Measurements from ENCODE around the gene HABP2. TPM values are rescaled to one million over a fixed set of nuclear protein-coding genes. Genes with fewer than 3 reads are reported as not detected.

The HABP2 gene
- total RNA-seq, 1 experiment from 2014 or later: not detected

DNA sequence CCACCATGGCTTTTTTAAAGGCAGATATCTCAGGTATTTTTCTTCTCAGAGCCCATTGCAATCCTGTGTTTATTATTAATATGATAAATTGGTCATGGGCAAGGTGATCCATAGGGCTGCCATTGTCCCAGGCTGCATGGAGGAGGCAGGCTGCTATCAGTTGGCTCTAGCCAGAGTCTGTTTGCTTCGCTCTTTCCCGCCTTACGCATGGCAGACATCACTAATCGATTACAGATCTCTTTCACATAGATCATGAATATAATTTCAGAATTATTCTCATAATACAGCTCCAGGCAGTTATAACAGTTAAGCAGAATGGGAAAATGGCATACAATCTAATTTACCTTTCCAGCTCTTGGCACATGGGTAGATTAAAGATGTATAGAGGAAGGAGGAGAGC lies 30.4 kb upstream of the HABP2 start:
- H3K9me2 ChIP-seq (replicated peaks; ENCODE audit: insufficient read depth, low read length): no peaks in the 10 kb centered on the region
- H3K4me3 ChIP-seq (ENCODE audit: low read length): no peak overlapping the region
- H4K20me1 ChIP-seq (ENCODE audit: insufficient read depth, low read depth, low read length): peaks cover 5% of the 10 kb centered on the region; the same call in 1 of the 2 replicates
- no peaks in the 10 kb centered on the region for H3K79me2 ChIP-seq (ENCODE audit: low read length)
- H3K27me3 ChIP-seq (ENCODE audit: low read length): no peaks in the 10 kb centered on the region
- no peaks in the 10 kb centered on the region for H3K9me3 ChIP-seq (ENCODE audit: low read length)
- no peak overlapping the region for H3K4me2 ChIP-seq (ENCODE audit: low read depth, low read length, poor library complexity, severe bottlenecking)
- DNase-seq: no peak
- H3K36me3 ChIP-seq (ENCODE audit: insufficient read depth, low read length): no peaks in the 10 kb centered on the region
- no peaks in the 10 kb centered on the region for H3K4me1 ChIP-seq (ENCODE audit: low read length)
- H3K27ac ChIP-seq (ENCODE audit: low read length): no peak overlapping the region
- H2AFZ ChIP-seq (ENCODE audit: low read length): no peak overlapping the region
- H3K9ac ChIP-seq (ENCODE audit: low read length): no peak overlapping the region

DNA sequence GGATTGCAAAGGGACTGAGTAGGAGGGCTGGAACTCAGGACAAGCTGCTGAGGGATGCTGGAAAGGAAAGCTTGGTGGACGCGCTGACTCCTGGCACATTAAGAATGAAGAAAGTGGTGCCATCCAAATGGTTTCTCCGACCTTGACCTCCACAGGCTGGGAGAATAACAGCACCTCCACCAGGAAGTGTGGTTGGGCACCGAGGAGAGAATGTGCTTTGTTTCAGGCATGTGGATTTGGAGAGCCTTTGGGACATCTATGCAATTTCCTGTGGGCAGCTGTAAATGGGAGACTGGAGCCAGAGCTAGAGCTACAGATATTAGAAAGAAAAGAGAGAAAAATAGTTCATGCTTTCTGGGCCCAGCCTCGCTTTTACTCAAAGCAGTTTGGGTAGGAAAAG lies 29.8 kb upstream of the HABP2 start:
- H3K9ac ChIP-seq (ENCODE audit: low read length): no peak overlapping the region
- no peaks in the 10 kb centered on the region for H3K9me3 ChIP-seq (ENCODE audit: low read length)
- H3K79me2 ChIP-seq (ENCODE audit: low read length): no peaks in the 10 kb centered on the region
- H3K4me1 ChIP-seq (ENCODE audit: low read length): no peaks in the 10 kb centered on the region
- H3K27me3 ChIP-seq (ENCODE audit: low read length): no peaks in the 10 kb centered on the region
- no peak overlapping the region for H3K4me2 ChIP-seq (ENCODE audit: low read depth, low read length, poor library complexity, severe bottlenecking)
- H3K9me2 ChIP-seq (replicated peaks; ENCODE audit: insufficient read depth, low read length): no peaks in the 10 kb centered on the region
- no peaks in the 10 kb centered on the region for H3K36me3 ChIP-seq (ENCODE audit: insufficient read depth, low read length)
- H2AFZ ChIP-seq (ENCODE audit: low read length): no peak overlapping the region
- no peak overlapping the region for H3K27ac ChIP-seq (ENCODE audit: low read length)
- DNase-seq: no peak
- H3K4me3 ChIP-seq (ENCODE audit: low read length): no peak overlapping the region
- H4K20me1 ChIP-seq (ENCODE audit: insufficient read depth, low read depth, low read length): peaks cover 5% of the 10 kb centered on the region; the same call in 1 of the 2 replicates

DNA sequence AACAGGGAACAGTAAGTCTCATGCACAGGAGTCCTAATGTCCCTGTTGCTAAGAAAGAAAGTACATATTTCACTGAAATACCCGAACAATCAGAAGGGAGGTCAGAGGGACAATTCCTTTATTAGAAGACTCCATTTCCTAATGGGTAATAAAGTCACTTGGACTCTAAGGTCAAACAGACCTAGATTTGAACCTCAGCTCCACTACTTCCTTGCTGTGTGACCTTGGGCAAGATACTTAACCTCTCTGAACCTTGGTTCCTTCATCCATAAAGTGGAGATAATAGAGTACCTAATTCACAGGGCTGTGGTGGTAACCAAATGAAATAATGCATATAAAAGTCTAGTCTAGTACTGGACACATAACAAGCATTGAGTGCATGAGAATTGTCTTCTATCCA lies 29.2 kb upstream of the HABP2 start:
- no peak overlapping the region for H3K9ac ChIP-seq (ENCODE audit: low read length)
- no peak for DNase-seq
- H3K9me3 ChIP-seq (ENCODE audit: low read length): no peaks in the 10 kb centered on the region
- H3K4me1 ChIP-seq (ENCODE audit: low read length): no peaks in the 10 kb centered on the region
- peaks cover 5% of the 10 kb centered on the region; the same call in 1 of the 2 replicates for H4K20me1 ChIP-seq (ENCODE audit: insufficient read depth, low read depth, low read length)
- H3K36me3 ChIP-seq (ENCODE audit: insufficient read depth, low read length): no peaks in the 10 kb centered on the region
- no peak overlapping the region for H3K4me2 ChIP-seq (ENCODE audit: low read depth, low read length, poor library complexity, severe bottlenecking)
- no peaks in the 10 kb centered on the region for H3K9me2 ChIP-seq (replicated peaks; ENCODE audit: insufficient read depth, low read length)
- no peaks in the 10 kb centered on the region for H3K79me2 ChIP-seq (ENCODE audit: low read length)
- no peak overlapping the region for H3K27ac ChIP-seq (ENCODE audit: low read length)
- no peak overlapping the region for H3K4me3 ChIP-seq (ENCODE audit: low read length)
- no peak overlapping the region for H2AFZ ChIP-seq (ENCODE audit: low read length)
- H3K27me3 ChIP-seq (ENCODE audit: low read length): no peaks in the 10 kb centered on the region

DNA sequence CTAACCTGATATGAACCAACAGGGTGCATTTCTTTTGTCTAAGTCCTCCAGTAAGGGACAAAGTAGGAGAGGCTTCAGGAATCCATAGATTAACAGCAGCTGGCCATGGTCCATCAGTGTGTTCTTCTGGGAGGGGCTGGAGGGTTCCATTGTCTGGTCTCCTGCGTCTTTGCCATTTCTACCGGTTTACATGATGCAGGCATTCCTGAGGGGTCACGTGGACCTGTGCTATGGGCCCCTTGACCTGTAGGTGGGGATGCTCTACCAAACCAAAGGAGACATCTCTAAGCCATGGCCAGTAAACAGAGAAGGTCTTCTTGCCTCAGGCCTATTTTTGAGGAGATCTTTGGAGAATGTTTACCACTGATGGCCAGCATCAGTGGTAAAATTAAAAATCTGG lies 28.7 kb upstream of the HABP2 start:
- DNase-seq: no peak
- Histone ChIP-seq H3K4me2 (ENCODE audit: low read depth, low read length, poor library complexity, severe bottlenecking) (no peak overlapping the region), H3K36me3 (ENCODE audit: insufficient read depth, low read length) (no peaks in the 10 kb centered on the region), H3K27me3 (ENCODE audit: low read length) (no peaks in the 10 kb centered on the region), H3K4me1 (ENCODE audit: low read length) (no peaks in the 10 kb centered on the region), H2AFZ (ENCODE audit: low read length) (no peak overlapping the region), H4K20me1 (ENCODE audit: insufficient read depth, low read depth, low read length) (peaks cover 5% of the 10 kb centered on the region; the same call in 1 of the 2 replicates), H3K9ac (ENCODE audit: low read length) (no peak overlapping the region), H3K79me2 (ENCODE audit: low read length) (no peaks in the 10 kb centered on the region), H3K9me2 (replicated peaks; ENCODE audit: insufficient read depth, low read length) (no peaks in the 10 kb centered on the region), H3K4me3 (ENCODE audit: low read length) (no peak overlapping the region), H3K27ac (ENCODE audit: low read length) (no peak overlapping the region), H3K9me3 (ENCODE audit: low read length) (no peaks in the 10 kb centered on the region)

DNA sequence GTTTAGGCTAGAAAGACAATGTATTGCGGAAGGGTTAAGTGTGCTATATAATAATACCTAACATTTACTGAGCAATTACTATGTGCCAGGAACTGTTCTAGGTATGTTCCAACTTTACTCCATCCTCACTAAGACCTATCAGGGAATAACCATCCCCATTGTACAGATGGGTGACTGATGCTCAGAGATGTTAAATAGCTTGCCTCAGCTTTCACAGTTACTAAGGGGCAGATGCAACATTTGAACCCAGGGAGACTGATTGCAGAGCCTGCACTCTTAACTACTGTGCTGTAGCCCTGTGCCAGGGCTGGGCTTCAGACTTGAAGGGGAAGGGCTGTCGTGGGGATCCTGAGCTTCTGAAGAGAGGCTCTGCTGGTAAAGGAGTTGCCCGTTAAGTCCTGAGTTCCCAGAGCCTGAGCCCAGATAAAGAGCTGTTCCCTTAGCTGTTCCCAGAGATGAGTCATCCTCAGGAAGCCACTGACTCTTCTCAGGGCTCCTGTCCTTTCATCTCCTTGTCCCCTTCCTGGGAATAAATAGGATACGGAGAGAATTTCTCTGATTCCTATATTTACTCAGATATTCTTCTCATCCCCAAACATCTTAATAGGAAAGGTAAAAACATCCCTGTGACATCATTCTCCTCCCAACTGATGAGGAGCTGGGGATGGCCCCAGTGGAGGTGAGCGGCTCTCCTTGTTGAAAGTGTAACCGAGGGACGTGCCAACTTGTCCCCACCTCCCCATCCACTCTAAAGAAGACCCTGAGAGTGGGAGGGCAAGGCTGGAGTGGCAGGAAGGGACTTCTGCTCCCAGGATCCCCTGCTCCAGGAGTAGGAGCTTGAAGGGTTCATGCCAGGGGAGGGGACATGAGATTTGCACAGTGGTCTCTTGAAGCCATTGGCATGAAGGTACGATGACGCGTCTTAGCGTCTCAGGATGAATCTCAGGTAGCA lies 28.0 kb upstream of the HABP2 start:
- no peaks in the 10 kb centered on the region for H3K4me1 ChIP-seq (ENCODE audit: low read length)
- no peak for DNase-seq
- peaks cover 5% of the 10 kb centered on the region; the same call in 1 of the 2 replicates for H4K20me1 ChIP-seq (ENCODE audit: insufficient read depth, low read depth, low read length)
- H3K9me2 ChIP-seq (replicated peaks; ENCODE audit: insufficient read depth, low read length): no peaks in the 10 kb centered on the region
- no peaks in the 10 kb centered on the region for H3K79me2 ChIP-seq (ENCODE audit: low read length)
- no peaks in the 10 kb centered on the region for H3K9me3 ChIP-seq (ENCODE audit: low read length)
- H3K4me2 ChIP-seq (ENCODE audit: low read depth, low read length, poor library complexity, severe bottlenecking): no peak overlapping the region
- no peak overlapping the region for H3K27ac ChIP-seq (ENCODE audit: low read length)
- H2AFZ ChIP-seq (ENCODE audit: low read length): no peak overlapping the region
- no peak overlapping the region for H3K4me3 ChIP-seq (ENCODE audit: low read length)
- no peaks in the 10 kb centered on the region for H3K36me3 ChIP-seq (ENCODE audit: insufficient read depth, low read length)
- no peak overlapping the region for H3K9ac ChIP-seq (ENCODE audit: low read length)
- no peaks in the 10 kb centered on the region for H3K27me3 ChIP-seq (ENCODE audit: low read length)

DNA sequence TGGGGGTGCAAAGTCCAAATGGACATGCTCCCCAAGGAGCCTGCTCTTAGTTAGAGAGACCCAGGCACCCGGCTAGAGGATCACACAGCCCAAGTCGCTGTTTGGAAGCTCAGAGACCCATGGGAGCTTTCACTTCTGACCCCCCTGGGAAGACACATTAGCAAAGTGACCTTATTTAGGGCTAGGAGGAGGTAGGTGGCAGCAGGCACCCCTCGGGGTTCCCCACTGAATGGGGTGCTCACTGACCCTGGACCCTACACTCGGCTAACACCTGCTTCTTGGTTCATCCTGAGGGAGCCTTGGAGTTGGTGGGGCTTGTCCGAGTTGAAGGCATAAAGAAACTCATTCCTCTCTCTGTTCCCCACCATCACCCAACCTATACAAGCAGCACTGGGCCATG lies 27.1 kb upstream of the HABP2 start:
- Histone ChIP-seq H3K9me3 (ENCODE audit: low read length) (no peaks in the 10 kb centered on the region), H4K20me1 (ENCODE audit: insufficient read depth, low read depth, low read length) (peaks cover 4% of the 10 kb centered on the region; the same call in 1 of the 2 replicates), H3K27me3 (ENCODE audit: low read length) (no peaks in the 10 kb centered on the region), H3K79me2 (ENCODE audit: low read length) (no peaks in the 10 kb centered on the region), H3K9me2 (replicated peaks; ENCODE audit: insufficient read depth, low read length) (no peaks in the 10 kb centered on the region), H3K9ac (ENCODE audit: low read length) (no peak overlapping the region), H3K4me1 (ENCODE audit: low read length) (no peaks in the 10 kb centered on the region), H2AFZ (ENCODE audit: low read length) (no peak overlapping the region), H3K4me3 (ENCODE audit: low read length) (no peak overlapping the region), H3K36me3 (ENCODE audit: insufficient read depth, low read length) (no peaks in the 10 kb centered on the region), H3K27ac (ENCODE audit: low read length) (no peak overlapping the region), H3K4me2 (ENCODE audit: low read depth, low read length, poor library complexity, severe bottlenecking) (no peak overlapping the region)
- DNase-seq: no peak

DNA sequence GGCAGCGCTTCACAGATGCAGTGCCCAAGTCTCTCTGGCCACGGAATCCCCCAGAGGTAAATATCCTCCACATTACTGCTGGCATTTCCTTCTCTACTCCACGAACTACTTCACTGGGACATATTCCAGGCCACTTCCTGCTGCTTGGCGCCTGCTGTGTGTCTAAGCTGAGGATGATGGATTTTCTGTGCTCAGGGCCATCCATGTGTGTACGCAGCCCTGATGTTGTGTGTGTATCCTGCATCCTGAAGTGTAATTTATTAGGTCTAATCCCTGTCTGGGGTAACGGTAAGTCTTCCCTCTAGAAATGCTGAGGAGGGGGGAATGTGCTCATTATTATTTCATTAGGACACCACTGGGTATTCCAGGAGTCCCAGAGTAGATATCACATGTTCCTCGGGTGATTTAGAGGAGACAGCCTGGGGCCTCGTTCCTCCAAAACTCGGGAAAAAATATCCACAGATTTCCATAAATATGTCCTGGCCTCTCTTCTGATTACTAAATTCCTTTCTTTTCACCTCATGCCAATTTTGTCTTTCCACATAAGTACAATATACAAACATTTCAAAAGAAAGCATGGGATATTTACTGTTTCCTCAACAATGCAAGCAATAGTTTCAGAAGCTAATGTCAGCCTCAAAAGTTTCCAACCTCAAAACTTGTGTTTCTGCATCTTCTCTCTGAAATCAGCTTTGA lies 25.5 kb upstream of the HABP2 start:
- no peaks in the 10 kb centered on the region for H3K4me1 ChIP-seq (ENCODE audit: low read length)
- no peak overlapping the region for H3K9ac ChIP-seq (ENCODE audit: low read length)
- no peak overlapping the region for H3K4me2 ChIP-seq (ENCODE audit: low read depth, low read length, poor library complexity, severe bottlenecking)
- no peaks in the 10 kb centered on the region for H3K9me3 ChIP-seq (ENCODE audit: low read length)
- H3K27me3 ChIP-seq (ENCODE audit: low read length): no peaks in the 10 kb centered on the region
- no peak for DNase-seq
- H3K79me2 ChIP-seq (ENCODE audit: low read length): no peaks in the 10 kb centered on the region
- no peak overlapping the region for H3K4me3 ChIP-seq (ENCODE audit: low read length)
- H4K20me1 ChIP-seq (ENCODE audit: insufficient read depth, low read depth, low read length): no peaks in the 10 kb centered on the region
- H3K27ac ChIP-seq (ENCODE audit: low read length): no peak overlapping the region
- no peak overlapping the region for H2AFZ ChIP-seq (ENCODE audit: low read length)
- no peaks in the 10 kb centered on the region for H3K36me3 ChIP-seq (ENCODE audit: insufficient read depth, low read length)
- no peaks in the 10 kb centered on the region for H3K9me2 ChIP-seq (replicated peaks; ENCODE audit: insufficient read depth, low read length)

DNA sequence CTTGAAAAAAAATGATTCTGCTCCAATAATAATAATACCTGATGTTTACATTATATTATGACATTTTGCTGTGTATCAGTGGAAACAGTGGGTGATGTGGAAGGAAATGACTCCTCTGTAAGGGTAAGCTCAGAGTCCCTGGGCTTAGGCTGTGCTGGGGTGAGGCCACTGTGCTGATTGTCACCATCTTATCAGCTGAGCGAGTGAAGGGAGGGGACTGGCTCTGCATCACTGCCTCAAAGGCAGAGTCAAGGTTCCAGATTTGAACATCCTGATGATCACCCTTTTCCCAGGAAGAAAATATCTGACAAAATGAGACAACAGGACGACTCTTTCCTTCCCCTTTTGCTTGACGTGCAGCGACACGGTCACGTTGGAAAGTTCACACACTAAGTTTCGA lies 24.0 kb upstream of the HABP2 start:
- Histone ChIP-seq H2AFZ (ENCODE audit: low read length) (no peak overlapping the region), H3K27me3 (ENCODE audit: low read length) (no peaks in the 10 kb centered on the region), H3K4me1 (ENCODE audit: low read length) (no peaks in the 10 kb centered on the region), H3K9me2 (replicated peaks; ENCODE audit: insufficient read depth, low read length) (no peaks in the 10 kb centered on the region), H4K20me1 (ENCODE audit: insufficient read depth, low read depth, low read length) (no peaks in the 10 kb centered on the region), H3K9ac (ENCODE audit: low read length) (no peak overlapping the region), H3K4me3 (ENCODE audit: low read length) (no peak overlapping the region), H3K4me2 (ENCODE audit: low read depth, low read length, poor library complexity, severe bottlenecking) (no peak overlapping the region), H3K9me3 (ENCODE audit: low read length) (no peaks in the 10 kb centered on the region), H3K79me2 (ENCODE audit: low read length) (no peaks in the 10 kb centered on the region), H3K27ac (ENCODE audit: low read length) (no peak overlapping the region), H3K36me3 (ENCODE audit: insufficient read depth, low read length) (no peaks in the 10 kb centered on the region)
- no peak for DNase-seq

Data from Karpas-422 (cell line).